ENCODE data around the gene CORO7.

DNA sequence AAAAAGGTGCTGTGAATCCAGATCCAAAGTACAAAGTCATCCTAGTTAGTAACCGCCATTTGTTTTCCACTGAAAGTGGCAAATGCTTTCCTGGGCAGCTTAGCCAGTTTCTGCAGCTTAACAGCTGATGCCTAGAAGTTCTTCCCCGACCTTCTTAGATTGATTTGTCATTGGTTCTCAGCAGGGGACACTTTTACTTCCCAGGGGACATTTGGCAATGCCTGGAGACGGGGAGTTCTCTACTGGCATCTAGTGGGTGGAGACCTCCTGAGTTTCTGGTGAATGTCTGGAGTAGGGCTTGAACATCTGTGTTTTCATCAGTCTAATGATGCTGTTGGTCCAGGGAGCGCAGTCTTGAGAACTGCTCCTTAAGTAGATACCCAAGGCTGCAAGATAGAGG, 16.8 kb upstream of the CORO7 start:
- TF ChIP-seq, protein P1, sequence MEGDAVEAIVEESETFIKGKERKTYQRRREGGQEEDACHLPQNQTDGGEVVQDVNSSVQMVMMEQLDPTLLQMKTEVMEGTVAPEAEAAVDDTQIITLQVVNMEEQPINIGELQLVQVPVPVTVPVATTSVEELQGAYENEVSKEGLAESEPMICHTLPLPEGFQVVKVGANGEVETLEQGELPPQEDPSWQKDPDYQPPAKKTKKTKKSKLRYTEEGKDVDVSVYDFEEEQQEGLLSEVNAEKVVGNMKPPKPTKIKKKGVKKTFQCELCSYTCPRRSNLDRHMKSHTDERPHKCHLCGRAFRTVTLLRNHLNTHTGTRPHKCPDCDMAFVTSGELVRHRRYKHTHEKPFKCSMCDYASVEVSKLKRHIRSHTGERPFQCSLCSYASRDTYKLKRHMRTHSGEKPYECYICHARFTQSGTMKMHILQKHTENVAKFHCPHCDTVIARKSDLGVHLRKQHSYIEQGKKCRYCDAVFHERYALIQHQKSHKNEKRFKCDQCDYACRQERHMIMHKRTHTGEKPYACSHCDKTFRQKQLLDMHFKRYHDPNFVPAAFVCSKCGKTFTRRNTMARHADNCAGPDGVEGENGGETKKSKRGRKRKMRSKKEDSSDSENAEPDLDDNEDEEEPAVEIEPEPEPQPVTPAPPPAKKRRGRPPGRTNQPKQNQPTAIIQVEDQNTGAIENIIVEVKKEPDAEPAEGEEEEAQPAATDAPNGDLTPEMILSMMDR (IDR thresholded peaks at IDR 0.05): no peak
- no peak for TF ChIP-seq POLR2A (IDR thresholded peaks at IDR 0.05)
